HEK293 (cell line): ENCODE data around the gene THBD.

ENCODE experiments used
- HOXA7 ChIP-seq: sonication (generic); formaldehyde crosslinking; IDR thresholded peaks from 2 replicates; pipeline ENCODE4 v1.8.1; 2022; ENCODE audit warnings: missing genetic modification reagents, borderline replicate concordance
- ZNF133 ChIP-seq: fragments of 450-650 bp; formaldehyde crosslinking; IDR thresholded peaks from 2 replicates; pipeline ENCODE4 v1.5.1; 2016; ENCODE audit warnings: missing biosample characterization, missing genetic modification characterization
- ZNF23 ChIP-seq: fragments of 450-650 bp; formaldehyde crosslinking; IDR thresholded peaks from 2 replicates; pipeline ENCODE4 v1.5.1; 2016; ENCODE audit warnings: missing biosample characterization, missing genetic modification characterization, borderline replicate concordance
- ZNF423 ChIP-seq: fragments of 450-650 bp; formaldehyde crosslinking; IDR thresholded peaks from 2 replicates; pipeline ENCODE4 v1.5.1; 2016; ENCODE audit warnings: missing biosample characterization, missing genetic modification characterization
- ZNF548 ChIP-seq: fragments of 450-650 bp; formaldehyde crosslinking; IDR thresholded peaks from 2 replicates; pipeline ENCODE4 v1.5.1; 2016; ENCODE audit warnings: missing biosample characterization, missing genetic modification characterization
- ZNF658 ChIP-seq: fragments of 450-650 bp; formaldehyde crosslinking; IDR thresholded peaks from 2 replicates; pipeline ENCODE4; 2016; ENCODE audit warnings: missing biosample characterization, missing genetic modification characterization
- TF ChIP-seq, protein P1 (sequence below): fragments of 450-650 bp; formaldehyde crosslinking; IDR thresholded peaks from 2 replicates; pipeline ENCODE4 v1.5.1; 2017; ENCODE audit warnings: missing biosample characterization, missing genetic modification characterization
- TF ChIP-seq, protein P2 (sequence below): fragments of 450-650 bp; formaldehyde crosslinking; IDR thresholded peaks from 2 replicates; pipeline ENCODE4 v1.5.1; 2016; ENCODE audit warnings: missing biosample characterization, missing genetic modification characterization
- TF ChIP-seq, protein P3 (sequence below): fragments of 450-650 bp; formaldehyde crosslinking; IDR thresholded peaks from 2 replicates; pipeline ENCODE4 v1.5.1; 2016; ENCODE audit warnings: missing biosample characterization, missing genetic modification characterization, low read depth
- TF ChIP-seq, protein P4 (sequence below): fragments of 450-650 bp; formaldehyde crosslinking; optimal IDR thresholded peaks from 2 replicates; pipeline ENCODE3; 2016; ENCODE audit warnings: missing biosample characterization, mild to moderate bottlenecking, missing genetic modification characterization
- TF ChIP-seq, protein P5 (sequence below): fragments of 450-650 bp; formaldehyde crosslinking; IDR thresholded peaks from 2 replicates; pipeline ENCODE4 v1.5.1; 2016; ENCODE audit warnings: missing biosample characterization, missing genetic modification characterization
- TF ChIP-seq, protein P6 (sequence below): fragments of 450-650 bp; formaldehyde crosslinking; IDR thresholded peaks from 2 replicates; pipeline ENCODE4 v1.5.1; 2016; ENCODE audit warnings: missing biosample characterization, missing genetic modification characterization
- TF ChIP-seq, protein P7 (sequence below): sonication (generic); formaldehyde crosslinking; IDR thresholded peaks from 2 replicates; pipeline ENCODE4 v1.8.1; 2022; ENCODE audit warnings: mild to moderate bottlenecking, moderate library complexity, missing genetic modification reagents

DNA sequence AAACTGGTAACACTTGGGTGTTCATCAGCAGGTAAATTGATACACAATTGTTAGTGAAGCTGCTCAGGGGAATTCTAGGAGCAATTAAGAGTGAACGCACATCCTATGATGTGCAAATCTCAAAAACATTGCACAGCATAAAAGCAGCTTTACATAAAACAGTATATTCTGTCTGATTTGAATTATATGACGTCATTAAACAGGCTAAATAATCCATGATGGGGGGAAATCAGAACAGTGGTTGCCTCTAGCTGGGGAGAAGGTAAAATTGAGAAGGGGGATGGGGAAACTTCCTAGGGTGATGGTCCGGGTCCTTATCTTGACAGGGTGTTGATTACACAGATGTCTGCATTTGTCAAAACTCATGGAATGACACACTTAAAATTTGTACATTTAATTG is 17.3 kb upstream of the THBD start:
- TF ChIP-seq, protein P1, sequence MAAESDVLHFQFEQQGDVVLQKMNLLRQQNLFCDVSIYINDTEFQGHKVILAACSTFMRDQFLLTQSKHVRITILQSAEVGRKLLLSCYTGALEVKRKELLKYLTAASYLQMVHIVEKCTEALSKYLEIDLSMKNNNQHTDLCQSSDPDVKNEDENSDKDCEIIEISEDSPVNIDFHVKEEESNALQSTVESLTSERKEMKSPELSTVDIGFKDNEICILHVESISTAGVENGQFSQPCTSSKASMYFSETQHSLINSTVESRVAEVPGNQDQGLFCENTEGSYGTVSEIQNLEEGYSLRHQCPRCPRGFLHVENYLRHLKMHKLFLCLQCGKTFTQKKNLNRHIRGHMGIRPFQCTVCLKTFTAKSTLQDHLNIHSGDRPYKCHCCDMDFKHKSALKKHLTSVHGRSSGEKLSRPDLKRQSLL (tag by site-specific recombination) = no peak
- TF ChIP-seq, protein P2, sequence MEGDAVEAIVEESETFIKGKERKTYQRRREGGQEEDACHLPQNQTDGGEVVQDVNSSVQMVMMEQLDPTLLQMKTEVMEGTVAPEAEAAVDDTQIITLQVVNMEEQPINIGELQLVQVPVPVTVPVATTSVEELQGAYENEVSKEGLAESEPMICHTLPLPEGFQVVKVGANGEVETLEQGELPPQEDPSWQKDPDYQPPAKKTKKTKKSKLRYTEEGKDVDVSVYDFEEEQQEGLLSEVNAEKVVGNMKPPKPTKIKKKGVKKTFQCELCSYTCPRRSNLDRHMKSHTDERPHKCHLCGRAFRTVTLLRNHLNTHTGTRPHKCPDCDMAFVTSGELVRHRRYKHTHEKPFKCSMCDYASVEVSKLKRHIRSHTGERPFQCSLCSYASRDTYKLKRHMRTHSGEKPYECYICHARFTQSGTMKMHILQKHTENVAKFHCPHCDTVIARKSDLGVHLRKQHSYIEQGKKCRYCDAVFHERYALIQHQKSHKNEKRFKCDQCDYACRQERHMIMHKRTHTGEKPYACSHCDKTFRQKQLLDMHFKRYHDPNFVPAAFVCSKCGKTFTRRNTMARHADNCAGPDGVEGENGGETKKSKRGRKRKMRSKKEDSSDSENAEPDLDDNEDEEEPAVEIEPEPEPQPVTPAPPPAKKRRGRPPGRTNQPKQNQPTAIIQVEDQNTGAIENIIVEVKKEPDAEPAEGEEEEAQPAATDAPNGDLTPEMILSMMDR (tag by site-specific recombination) = no peak
- TF ChIP-seq ZNF658 (tag by site-specific recombination) (no peak), ZNF133 (tag by site-specific recombination) (no peak), ZNF423 (no peak), HOXA7 (CRISPR knock-in tag) (no peak), ZNF23 (tag by site-specific recombination) (no peak), ZNF548 (no peak)
- TF ChIP-seq, protein P3, sequence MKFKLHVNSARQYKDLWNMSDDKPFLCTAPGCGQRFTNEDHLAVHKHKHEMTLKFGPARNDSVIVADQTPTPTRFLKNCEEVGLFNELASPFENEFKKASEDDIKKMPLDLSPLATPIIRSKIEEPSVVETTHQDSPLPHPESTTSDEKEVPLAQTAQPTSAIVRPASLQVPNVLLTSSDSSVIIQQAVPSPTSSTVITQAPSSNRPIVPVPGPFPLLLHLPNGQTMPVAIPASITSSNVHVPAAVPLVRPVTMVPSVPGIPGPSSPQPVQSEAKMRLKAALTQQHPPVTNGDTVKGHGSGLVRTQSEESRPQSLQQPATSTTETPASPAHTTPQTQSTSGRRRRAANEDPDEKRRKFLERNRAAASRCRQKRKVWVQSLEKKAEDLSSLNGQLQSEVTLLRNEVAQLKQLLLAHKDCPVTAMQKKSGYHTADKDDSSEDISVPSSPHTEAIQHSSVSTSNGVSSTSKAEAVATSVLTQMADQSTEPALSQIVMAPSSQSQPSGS (tag by site-specific recombination) = peak; percentile 74; the same call in 1 of the 2 replicates
- TF ChIP-seq, protein P4, sequence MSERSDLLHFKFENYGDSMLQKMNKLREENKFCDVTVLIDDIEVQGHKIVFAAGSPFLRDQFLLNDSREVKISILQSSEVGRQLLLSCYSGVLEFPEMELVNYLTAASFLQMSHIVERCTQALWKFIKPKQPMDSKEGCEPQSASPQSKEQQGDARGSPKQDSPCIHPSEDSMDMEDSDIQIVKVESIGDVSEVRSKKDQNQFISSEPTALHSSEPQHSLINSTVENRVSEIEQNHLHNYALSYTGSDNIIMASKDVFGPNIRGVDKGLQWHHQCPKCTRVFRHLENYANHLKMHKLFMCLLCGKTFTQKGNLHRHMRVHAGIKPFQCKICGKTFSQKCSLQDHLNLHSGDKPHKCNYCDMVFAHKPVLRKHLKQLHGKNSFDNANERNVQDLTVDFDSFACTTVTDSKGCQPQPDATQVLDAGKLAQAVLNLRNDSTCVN (tag by site-specific recombination) = no peak
- TF ChIP-seq, protein P5, sequence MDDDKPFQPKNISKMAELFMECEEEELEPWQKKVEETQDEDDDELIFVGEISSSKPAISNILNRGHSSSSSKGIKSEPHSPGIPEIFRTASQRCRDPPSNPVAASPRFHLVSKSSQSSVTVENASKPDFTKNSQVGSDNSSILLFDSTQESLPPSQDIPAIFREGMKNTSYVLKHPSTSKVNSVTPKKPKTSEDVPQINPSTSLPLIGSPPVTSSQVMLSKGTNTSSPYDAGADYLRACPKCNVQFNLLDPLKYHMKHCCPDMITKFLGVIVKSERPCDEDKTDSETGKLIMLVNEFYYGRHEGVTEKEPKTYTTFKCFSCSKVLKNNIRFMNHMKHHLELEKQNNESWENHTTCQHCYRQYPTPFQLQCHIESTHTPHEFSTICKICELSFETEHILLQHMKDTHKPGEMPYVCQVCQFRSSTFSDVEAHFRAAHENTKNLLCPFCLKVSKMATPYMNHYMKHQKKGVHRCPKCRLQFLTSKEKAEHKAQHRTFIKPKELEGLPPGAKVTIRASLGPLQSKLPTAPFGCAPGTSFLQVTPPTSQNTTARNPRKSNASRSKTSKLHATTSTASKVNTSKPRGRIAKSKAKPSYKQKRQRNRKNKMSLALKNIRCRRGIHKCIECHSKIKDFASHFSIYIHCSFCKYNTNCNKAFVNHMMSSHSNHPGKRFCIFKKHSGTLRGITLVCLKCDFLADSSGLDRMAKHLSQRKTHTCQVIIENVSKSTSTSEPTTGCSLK = no peak
- TF ChIP-seq, protein P6, sequence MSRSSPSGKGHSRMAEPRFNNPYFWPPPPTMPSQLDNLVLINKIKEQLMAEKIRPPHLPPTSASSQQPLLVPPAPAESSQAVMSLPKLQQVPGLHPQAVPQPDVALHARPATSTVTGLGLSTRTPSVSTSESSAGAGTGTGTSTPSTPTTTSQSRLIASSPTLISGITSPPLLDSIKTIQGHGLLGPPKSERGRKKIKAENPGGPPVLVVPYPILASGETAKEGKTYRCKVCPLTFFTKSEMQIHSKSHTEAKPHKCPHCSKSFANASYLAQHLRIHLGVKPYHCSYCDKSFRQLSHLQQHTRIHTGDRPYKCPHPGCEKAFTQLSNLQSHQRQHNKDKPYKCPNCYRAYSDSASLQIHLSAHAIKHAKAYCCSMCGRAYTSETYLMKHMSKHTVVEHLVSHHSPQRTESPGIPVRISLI = no peak
- TF ChIP-seq, protein P7, sequence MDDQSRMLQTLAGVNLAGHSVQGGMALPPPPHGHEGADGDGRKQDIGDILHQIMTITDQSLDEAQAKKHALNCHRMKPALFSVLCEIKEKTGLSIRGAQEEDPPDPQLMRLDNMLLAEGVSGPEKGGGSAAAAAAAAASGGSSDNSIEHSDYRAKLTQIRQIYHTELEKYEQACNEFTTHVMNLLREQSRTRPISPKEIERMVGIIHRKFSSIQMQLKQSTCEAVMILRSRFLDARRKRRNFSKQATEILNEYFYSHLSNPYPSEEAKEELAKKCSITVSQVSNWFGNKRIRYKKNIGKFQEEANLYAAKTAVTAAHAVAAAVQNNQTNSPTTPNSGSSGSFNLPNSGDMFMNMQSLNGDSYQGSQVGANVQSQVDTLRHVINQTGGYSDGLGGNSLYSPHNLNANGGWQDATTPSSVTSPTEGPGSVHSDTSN (CRISPR knock-in tag) = no peak
